Right lobe of liver (tissue), 4 donors: ENCODE data around the gene WWP2.

Experiments
- POLR2A ChIP-seq: fragments of 450-650 bp; IDR thresholded peaks from one replicate; pipeline ENCODE4 v1.6.1; 2017; ENCODE audit warnings: antibody characterized with exemption, mild to moderate bottlenecking
- TF ChIP-seq, protein P1 (sequence below), 4 donors: fragments of 200-600 bp in 3 of 4; fragments of 450-650 bp in 1 of 4; IDR thresholded peaks; one replicate each; pipeline versions ENCODE4 v1.5.1 to v1.8.0; 2016 to 2022; ENCODE audit warnings: antibody characterized with exemption in 4 of 4, mild to moderate bottlenecking in 2 of 4
- donor health status: DM: no; HTN: no; CAD: no.
- donor health status: DM: no; HTN: no; CAD: no.
- donor health status: DM: no; HTN: yes; CAD: no.

DNA sequence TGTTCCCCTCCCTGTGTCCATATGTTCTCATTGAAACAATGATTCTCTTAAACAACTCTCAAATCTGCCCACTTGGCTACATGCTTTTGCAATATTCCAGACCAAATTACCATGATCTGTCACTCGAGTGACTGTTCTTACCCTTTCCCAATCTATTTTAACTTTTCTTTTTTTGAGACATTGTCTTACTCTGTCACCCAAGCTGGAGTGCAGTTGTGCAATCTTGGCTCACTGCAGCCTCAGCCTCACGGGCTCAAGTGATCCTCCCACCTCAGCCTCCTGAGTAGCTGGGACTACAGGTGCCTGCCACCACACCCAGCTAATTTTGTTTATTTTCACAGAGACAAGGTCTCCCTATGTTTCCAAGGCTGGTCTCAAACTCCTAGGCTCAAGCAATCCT, 130.2 kb downstream of the WWP2 start:
- TF ChIP-seq, protein P1, sequence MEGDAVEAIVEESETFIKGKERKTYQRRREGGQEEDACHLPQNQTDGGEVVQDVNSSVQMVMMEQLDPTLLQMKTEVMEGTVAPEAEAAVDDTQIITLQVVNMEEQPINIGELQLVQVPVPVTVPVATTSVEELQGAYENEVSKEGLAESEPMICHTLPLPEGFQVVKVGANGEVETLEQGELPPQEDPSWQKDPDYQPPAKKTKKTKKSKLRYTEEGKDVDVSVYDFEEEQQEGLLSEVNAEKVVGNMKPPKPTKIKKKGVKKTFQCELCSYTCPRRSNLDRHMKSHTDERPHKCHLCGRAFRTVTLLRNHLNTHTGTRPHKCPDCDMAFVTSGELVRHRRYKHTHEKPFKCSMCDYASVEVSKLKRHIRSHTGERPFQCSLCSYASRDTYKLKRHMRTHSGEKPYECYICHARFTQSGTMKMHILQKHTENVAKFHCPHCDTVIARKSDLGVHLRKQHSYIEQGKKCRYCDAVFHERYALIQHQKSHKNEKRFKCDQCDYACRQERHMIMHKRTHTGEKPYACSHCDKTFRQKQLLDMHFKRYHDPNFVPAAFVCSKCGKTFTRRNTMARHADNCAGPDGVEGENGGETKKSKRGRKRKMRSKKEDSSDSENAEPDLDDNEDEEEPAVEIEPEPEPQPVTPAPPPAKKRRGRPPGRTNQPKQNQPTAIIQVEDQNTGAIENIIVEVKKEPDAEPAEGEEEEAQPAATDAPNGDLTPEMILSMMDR (IDR thresholded peaks at IDR 0.05) = no peak
- no peak for TF ChIP-seq POLR2A
